HG03139 (cell line): ENCODE results near the gene SSBP4.

Experiments
- ATAC-seq: cut with Tn5 transposase; IDR thresholded peaks from one replicate; pipeline ENCODE4 v1.9.1; 2021; ENCODE audit not compliant: unreplicated experiment

SSBP4 gene

DNA sequence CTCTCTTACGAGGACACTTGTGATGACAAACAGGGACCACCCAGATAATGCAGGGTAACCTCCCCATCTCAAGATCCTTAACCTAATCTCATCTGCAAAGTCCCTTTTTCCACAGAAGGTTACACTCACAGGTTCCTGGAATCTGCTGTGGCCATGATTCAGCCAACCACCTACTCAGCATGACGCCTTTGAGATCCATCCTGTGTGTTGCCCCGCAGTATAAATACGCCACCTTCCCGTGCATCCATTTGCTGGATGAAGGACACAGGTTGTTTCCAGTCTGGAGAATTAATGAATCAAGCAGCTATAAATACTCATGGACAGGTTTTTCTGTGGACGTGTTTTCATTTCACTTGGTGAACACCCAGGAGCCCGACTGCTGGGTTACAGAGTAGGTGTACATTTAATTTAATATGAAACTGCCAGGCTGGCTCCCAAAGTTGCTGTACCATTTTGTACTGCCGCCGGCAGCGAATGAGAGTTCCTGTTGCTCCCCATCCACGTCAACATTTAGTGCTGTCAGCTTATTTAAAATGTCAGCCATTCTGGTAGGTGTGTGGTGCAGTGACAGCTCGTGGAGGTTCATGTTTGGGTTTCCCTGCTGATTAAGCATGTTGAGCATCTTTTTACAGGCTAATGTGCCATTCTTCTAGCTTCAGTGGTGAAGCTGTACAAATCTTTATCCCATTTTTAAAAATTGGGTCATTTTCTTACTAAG is 62.5 kb downstream of the SSBP4 start:
- ATAC-seq: no peak

DNA sequence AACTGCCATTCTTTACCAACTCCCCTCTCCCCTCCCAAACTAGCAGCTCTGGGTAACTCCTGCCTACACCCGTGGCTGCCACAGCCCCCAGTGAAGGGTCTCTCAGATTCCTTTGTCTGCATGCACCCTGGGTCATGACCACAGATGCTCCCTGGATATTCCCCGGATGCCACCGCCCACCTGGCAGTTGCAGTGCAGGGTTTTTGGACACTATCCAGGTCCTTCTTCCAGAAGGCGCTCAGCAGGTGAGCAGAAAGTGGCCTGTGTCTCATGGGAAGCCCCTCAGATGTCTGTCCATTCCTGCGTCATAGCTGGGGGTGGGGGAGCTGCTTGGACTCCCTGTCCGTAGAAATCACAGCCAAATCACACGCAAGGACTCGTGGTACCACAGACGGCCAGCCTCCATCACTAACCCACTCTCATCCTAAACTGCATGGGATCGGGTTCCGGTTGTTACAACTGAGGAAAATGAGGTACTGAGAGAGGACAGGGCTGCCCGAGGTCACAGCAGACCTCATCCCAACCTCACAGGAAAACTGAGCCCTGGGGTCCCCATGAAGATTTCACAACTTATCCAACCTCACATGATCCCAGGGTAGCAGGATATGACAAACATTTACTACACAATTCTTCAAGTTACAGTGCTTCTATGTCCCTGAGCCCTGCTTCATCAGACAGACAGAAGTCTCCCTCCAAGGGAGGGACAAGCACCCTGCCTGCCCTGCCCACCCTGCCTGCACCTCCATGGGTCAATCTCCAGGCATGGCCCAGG is 64.1 kb downstream of the SSBP4 start:
- no peak for ATAC-seq
